Measurements from ENCODE around the gene RASSF3.

Gene RASSF3

GRCh38 chr12:64729909-64730587, 119.8 kb downstream of the RASSF3 start:
- no peak for DNase-seq (ENCODE audit: extremely low read depth, low read depth)
- no peak overlapping the region for H3K4me3 ChIP-seq (replicated peaks; ENCODE audit: low read depth, low read length)
- TF ChIP-seq CTCF (IDR thresholded peaks at IDR 0.05; ENCODE audit: low read depth, low read length, missing control alignments), result no peak

- no peak for DNase-seq (ENCODE audit: extremely low read depth, low read depth)
- TF ChIP-seq CTCF (IDR thresholded peaks at IDR 0.05; ENCODE audit: low read depth, low read length, missing control alignments), result no peak
- H3K4me3 ChIP-seq (replicated peaks; ENCODE audit: low read depth, low read length), result no peak overlapping the region
Measured at GRCh38 chr12:64730588-64730969, 120.3 kb downstream of the RASSF3 start.

- H3K4me3 ChIP-seq (replicated peaks; ENCODE audit: low read depth, low read length), result no peak overlapping the region
- TF ChIP-seq CTCF (IDR thresholded peaks at IDR 0.05; ENCODE audit: low read depth, low read length, missing control alignments), result no peak
- no peak for DNase-seq (ENCODE audit: extremely low read depth, low read depth)
Measured at GRCh38 chr12:64731683-64732082, 121.4 kb downstream of the RASSF3 start.

GRCh38 chr12:64733857-64734256, 123.6 kb downstream of the RASSF3 start:
- no peak overlapping the region for H3K4me3 ChIP-seq (replicated peaks; ENCODE audit: low read depth, low read length)
- DNase-seq (ENCODE audit: extremely low read depth, low read depth), result no peak
- no peak for TF ChIP-seq CTCF (IDR thresholded peaks at IDR 0.05; ENCODE audit: low read depth, low read length, missing control alignments)

GRCh38 chr12:64735442-64735841, 125.1 kb downstream of the RASSF3 start:
- no peak overlapping the region for H3K4me3 ChIP-seq (replicated peaks; ENCODE audit: low read depth, low read length)
- DNase-seq (ENCODE audit: extremely low read depth, low read depth), result no peak
- TF ChIP-seq CTCF (IDR thresholded peaks at IDR 0.05; ENCODE audit: low read depth, low read length, missing control alignments), result no peak

- H3K4me3 ChIP-seq (replicated peaks; ENCODE audit: low read depth, low read length), result no peak overlapping the region
- no peak for DNase-seq (ENCODE audit: extremely low read depth, low read depth)
- TF ChIP-seq CTCF (IDR thresholded peaks at IDR 0.05; ENCODE audit: low read depth, low read length, missing control alignments), result no peak
Measured at GRCh38 chr12:64736771-64737170, 126.5 kb downstream of the RASSF3 start.

- DNase-seq (ENCODE audit: extremely low read depth, low read depth), result no peak
Measured at GRCh38 chr12:64737539-64737938, 127.2 kb downstream of the RASSF3 start.

More at GRCh38 chr12:64737539-64737938, 127.2 kb downstream of the RASSF3 start:
- no peak for TF ChIP-seq CTCF (IDR thresholded peaks at IDR 0.05; ENCODE audit: low read depth, low read length, missing control alignments)
- no peak overlapping the region for H3K4me3 ChIP-seq (replicated peaks; ENCODE audit: low read depth, low read length)
